ENCODE measurements around the gene TAAR1. TPM values are rescaled to one million over a fixed set of nuclear protein-coding genes. Genes with fewer than 3 reads are reported as not detected.

TAAR1 gene
- total RNA-seq, 1 donor from 2014 or later: not detected

- Histone ChIP-seq H3K27ac (replicated peaks) (no peak overlapping the region), H3K27me3 (ENCODE audit: low read depth) (no peaks in the 10 kb centered on the region), H3K36me3 (no peaks in the 10 kb centered on the region), H3K4me3 (no peak overlapping the region), H3K4me1 (peaks cover 4% of the 10 kb centered on the region), H3K9me3 (replicated peaks) (no peaks in the 10 kb centered on the region)
- no peak for TF ChIP-seq CTCF (IDR thresholded peaks at IDR 0.05; ENCODE audit: borderline replicate concordance)
- intact Hi-C loops (cut with micrococcal nuclease): no loop called here
- DNase-seq: no peak
Observed at GRCh38 chr6:132671295-132671694, 12.3 kb upstream of the TAAR1 start.

DNA sequence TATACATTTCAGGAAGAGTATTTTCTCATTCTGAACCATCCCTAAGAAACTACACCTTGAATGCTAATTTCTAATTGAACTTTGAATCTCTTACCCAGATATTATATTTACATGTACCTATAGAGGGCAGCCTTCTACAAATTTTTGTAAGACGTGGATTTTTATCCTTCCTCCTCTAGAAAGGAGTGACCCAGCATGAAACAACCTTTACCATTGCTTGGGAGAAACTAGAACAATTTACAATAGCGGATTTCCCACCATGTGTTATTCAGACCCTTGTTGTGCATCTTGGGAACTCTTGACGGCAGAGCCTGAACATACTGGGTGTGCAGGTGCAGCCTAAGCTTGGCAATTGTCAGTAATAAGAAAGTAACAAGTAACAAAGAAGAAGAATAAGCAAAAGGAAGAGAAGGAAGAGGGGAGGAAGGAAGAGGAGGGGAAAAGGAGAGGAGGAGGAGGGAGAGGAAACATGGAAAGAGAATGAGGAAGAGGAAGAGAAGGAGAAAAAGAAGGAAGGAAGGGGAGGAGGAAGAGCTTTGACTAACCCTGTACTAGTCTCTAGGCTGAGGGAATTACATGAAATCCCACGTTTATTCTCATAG is 10.8 kb upstream of the TAAR1 start:
- Histone ChIP-seq H3K27me3 (ENCODE audit: low read depth) (no peaks in the 10 kb centered on the region), H3K27ac (replicated peaks) (no peak overlapping the region)
- intact Hi-C loops (cut with micrococcal nuclease): loop anchor here (5.0 kb wide), 1 partner anchor 98 kb away; no protein-coding TSS in a partner anchor

DNA sequence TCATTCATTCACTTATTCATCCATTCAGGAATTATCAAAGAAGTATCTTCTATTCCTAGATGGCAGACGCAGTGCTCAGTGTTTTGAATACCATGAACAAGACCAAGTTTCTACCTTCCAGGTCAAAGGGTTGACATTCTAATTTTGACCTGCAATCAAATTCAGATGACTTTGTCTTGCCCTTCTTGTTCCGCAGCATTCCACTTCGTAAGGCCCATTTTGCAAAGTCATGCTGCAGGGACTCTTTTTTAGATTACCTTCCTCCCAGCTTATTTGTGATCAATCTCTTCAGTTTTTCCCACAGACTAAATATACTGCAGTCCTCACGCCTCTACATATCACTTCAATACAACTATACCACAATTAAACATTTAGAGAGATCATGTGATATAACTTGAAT is 7.1 kb upstream of the TAAR1 start:
- no peak for TF ChIP-seq CTCF (IDR thresholded peaks at IDR 0.05; ENCODE audit: borderline replicate concordance)
- no peak for DNase-seq
- no peaks in the 10 kb centered on the region for H3K36me3 ChIP-seq
- peaks cover 4% of the 10 kb centered on the region for H3K4me1 ChIP-seq
- peaks cover 8% of the 10 kb centered on the region for H3K9me3 ChIP-seq (replicated peaks)
- no peaks in the 10 kb centered on the region for H3K27me3 ChIP-seq (ENCODE audit: low read depth)
- intact Hi-C loops (cut with micrococcal nuclease): loop anchor here (5.0 kb wide), 1 partner anchor 101 kb away; no protein-coding TSS in a partner anchor
- no peak overlapping the region for H3K27ac ChIP-seq (replicated peaks)
- H3K4me3 ChIP-seq: no peak overlapping the region

More for the DNA sequence above, 10.8 kb upstream of the TAAR1 start:
- no peak for DNase-seq
- Histone ChIP-seq H3K4me3 (no peak overlapping the region), H3K9me3 (replicated peaks) (peaks cover 1% of the 10 kb centered on the region), H3K36me3 (no peaks in the 10 kb centered on the region), H3K4me1 (peaks cover 4% of the 10 kb centered on the region)
- peak; percentile 66 for TF ChIP-seq CTCF (IDR thresholded peaks at IDR 0.05; ENCODE audit: borderline replicate concordance)

DNA sequence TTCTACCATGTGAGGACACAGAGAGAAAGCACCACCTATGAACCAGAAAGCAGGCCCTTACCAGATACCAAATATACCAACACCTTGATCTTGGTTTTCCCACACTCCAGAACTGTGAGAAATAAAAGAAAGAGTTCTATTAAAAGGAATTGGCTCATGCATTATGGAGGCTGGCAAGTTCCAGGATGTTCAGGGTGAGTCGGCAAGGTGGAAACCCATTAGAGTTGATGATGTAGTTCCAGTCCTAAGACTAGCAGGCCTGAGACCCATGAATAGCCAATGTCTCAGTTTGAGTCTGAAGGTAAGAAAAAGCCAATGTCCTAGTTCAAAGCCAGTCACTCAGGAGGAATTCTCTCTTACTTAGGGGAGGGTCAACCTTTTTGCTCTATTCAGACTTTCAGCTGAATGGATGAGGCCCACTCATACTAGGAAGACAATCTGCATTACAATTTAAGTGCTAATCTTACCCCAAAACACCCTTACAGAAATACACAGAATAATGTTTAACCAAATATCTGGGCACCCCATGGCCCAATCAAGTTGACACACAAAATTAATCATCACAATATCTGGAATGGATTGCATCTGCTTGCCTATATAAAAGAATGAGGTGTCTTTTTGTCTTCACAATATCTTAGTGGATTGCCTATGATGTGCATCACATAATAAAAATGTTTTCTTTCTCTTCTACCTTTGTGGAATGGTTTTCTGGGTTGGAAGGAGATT is 5.5 kb upstream of the TAAR1 start:
- H3K4me3 ChIP-seq: no peak overlapping the region
- no peaks in the 10 kb centered on the region for H3K4me1 ChIP-seq
- intact Hi-C loops (cut with micrococcal nuclease): loop anchor here (5.0 kb wide), 1 partner anchor 103 kb away; no protein-coding TSS in a partner anchor
- H3K27ac ChIP-seq (replicated peaks): no peak overlapping the region
- TF ChIP-seq CTCF (IDR thresholded peaks at IDR 0.05; ENCODE audit: borderline replicate concordance): no peak
- no peaks in the 10 kb centered on the region for H3K27me3 ChIP-seq (ENCODE audit: low read depth)
- peaks cover 8% of the 10 kb centered on the region for H3K9me3 ChIP-seq (replicated peaks)
- DNase-seq: no peak
- H3K36me3 ChIP-seq: no peaks in the 10 kb centered on the region

- Histone ChIP-seq H3K4me1 (no peaks in the 10 kb centered on the region), H3K9me3 (replicated peaks) (peaks cover 8% of the 10 kb centered on the region), H3K27me3 (ENCODE audit: low read depth) (no peaks in the 10 kb centered on the region), H3K36me3 (no peaks in the 10 kb centered on the region), H3K4me3 (no peak overlapping the region), H3K27ac (replicated peaks) (no peak overlapping the region)
- DNase-seq: no peak
- TF ChIP-seq CTCF (IDR thresholded peaks at IDR 0.05; ENCODE audit: borderline replicate concordance): no peak
- intact Hi-C loops (cut with micrococcal nuclease): no loop called here
Observed at GRCh38 chr6:132663661-132664060, 4.7 kb upstream of the TAAR1 start.
